Measurements from ENCODE around the gene CD47. TPM values are rescaled to one million over a fixed set of nuclear protein-coding genes. Genes with fewer than 3 reads are reported as not detected.

CD47 gene
- total RNA-seq, 2 experiments from 2014 or later, result 84.7 to 85.2 TPM

DNA sequence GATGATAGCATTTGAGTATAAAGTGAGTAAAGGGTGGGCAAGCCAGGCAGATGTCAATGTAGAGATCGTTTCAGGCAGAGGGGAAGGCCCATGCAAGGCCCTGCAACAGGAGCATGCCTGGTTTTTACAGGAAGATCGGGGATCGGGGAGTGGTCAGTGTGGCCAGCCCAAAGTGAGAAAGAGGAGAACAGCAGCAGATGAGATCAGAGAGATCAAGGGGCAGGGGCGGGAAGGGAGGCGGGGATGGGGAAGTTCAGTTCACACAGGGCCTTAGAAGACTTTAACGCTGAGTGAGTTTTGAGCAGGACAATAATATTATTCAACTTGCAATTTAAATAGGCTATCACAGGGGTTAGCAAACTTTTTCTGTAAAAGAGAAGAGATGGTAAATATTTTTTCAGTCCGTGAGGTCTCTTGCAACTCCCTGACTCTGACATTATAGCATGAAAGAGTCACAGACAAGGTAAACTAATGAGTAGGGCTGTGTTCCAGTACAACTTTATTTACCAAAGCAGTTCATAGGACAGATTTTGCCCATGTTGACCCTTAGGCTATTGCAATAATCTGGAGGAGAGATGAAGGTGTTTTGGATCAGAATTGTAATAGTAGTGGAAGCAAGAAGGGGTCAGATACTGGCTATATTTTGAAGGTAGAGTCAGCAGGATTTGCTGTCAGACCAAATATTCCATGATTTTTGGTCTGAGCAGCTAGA, 12.4 kb upstream of the CD47 start:
- peaks cover 41% of the 10 kb centered on the region for H3K4me1 Mint-ChIP-seq
- H3K36me3 Mint-ChIP-seq, result no peaks in the 10 kb centered on the region
- peaks cover 1% of the 10 kb centered on the region for H3K9me3 Mint-ChIP-seq
- H3K27ac Mint-ChIP-seq, result no peak overlapping the region
- H3K4me3 Mint-ChIP-seq, result no peak overlapping the region
- no peaks in the 10 kb centered on the region for H3K27me3 Mint-ChIP-seq
- no peak for DNase-seq

DNA sequence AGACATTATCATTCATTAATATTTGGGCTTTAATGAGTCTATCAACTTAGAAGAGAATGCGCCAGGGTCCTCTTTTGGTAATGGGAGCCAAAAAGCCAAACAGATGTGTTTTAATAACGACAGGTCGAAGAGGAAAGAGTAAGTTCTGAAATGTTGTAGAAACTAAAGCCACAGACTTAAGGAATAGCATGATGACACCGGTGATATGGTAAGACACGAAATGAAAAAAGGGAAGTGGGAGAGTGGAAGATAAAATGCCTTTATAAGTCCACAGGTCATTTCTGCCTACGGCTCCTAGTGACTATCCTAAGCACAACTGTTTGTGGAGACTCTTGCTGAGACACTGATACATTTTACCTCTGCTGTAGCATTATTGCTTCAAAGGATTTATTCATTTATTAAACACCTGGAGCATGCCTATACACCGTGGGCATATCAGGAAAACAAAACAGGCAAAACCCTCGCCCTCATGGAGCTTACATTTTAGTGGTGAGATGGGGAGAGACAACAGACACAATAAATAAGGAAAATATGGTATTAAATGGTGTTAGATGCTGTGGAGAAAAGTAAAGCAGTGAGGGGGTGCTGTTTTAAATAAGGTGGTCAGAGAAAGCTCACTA, 11.7 kb upstream of the CD47 start:
- H3K4me1 Mint-ChIP-seq, result peaks cover 42% of the 10 kb centered on the region
- no peaks in the 10 kb centered on the region for H3K36me3 Mint-ChIP-seq
- DNase-seq, result no peak
- H3K4me3 Mint-ChIP-seq, result no peak overlapping the region
- no peak overlapping the region for H3K27ac Mint-ChIP-seq
- no peaks in the 10 kb centered on the region for H3K27me3 Mint-ChIP-seq
- no peaks in the 10 kb centered on the region for H3K9me3 Mint-ChIP-seq

DNA sequence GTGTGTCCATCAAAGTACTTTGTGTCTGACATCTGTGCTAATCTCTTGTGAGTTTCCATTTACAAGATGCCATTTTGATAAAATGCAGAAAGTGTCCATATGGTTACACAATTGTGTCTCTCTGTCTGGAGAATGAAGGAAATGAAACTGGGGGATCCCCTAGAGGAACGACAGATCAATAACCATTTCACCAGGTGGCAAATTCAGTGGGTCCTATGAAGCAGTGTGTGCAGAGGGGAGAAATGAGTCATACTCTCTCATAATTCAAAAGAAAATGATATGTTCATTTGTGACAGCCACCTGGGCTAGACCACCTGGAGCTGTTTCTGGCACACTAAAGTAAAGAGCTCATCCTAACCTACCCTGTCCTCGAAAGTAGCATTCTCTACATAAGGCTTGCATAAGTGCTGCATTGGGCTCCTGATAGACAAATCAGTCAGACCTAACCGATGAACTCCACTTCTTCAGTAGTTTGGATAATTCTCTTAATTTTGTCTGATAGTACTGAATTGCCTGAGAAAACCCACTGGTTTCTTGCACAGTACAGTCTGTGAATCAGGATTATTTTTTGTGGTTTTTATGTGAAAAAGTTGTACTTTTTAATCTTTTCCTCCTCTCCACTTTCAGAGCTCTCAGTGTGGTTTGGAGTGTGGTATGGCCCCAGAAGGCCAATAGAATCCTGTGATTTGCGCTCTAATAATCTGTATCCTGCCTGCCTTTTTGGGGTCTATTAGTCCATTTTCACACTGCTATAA, 10.3 kb upstream of the CD47 start:
- no peaks in the 10 kb centered on the region for H3K36me3 Mint-ChIP-seq
- H3K4me3 Mint-ChIP-seq, result peak overlapping the region; percentile 36
- H3K9me3 Mint-ChIP-seq, result no peaks in the 10 kb centered on the region
- no peaks in the 10 kb centered on the region for H3K27me3 Mint-ChIP-seq
- H3K27ac Mint-ChIP-seq, result peak overlapping the region; percentile 88
- H3K4me1 Mint-ChIP-seq, result peaks cover 47% of the 10 kb centered on the region
- peak; percentile 59 for DNase-seq

DNA sequence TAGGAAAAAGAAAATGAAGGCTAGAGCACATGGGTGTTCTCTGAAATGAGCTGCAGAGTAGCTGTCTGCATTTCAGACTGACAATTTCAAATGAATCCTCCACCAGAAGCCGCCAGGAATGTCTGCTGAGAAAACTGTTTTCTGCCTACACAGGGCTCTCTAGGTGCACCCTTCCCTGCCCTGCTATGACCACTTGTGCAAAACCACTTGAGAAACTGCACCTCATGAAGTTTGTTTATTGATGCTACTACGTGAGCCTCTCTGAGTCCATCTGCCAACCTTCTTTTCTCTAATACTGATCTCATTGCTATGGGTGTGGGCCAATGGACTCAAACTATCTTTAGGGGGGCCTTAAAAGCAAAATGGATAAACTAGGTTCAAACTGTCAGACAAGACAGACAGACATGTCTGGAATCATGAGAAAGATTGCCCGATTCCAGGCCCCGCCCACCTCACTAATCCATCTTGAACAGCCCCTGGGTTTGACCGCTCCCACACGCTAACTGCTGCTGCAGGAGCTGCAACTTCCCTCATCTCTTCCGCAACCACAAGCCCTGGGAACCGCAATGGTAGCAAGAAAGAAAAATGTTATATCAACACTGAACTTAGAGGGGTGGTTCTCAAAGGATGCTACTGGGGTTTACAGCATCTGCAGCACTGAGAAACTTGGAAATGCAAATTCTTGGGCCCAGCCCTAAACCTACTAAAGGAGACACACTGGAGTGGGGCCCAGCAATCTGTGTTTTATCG, 9.0 kb upstream of the CD47 start:
- Mint-ChIP-seq H3K36me3 (no peaks in the 10 kb centered on the region), H3K4me1 (peaks cover 48% of the 10 kb centered on the region), H3K27ac (peak overlapping the region; percentile 88), H3K27me3 (no peaks in the 10 kb centered on the region), H3K9me3 (no peaks in the 10 kb centered on the region), H3K4me3 (no peak overlapping the region)
- peak; percentile 41 for DNase-seq

DNA sequence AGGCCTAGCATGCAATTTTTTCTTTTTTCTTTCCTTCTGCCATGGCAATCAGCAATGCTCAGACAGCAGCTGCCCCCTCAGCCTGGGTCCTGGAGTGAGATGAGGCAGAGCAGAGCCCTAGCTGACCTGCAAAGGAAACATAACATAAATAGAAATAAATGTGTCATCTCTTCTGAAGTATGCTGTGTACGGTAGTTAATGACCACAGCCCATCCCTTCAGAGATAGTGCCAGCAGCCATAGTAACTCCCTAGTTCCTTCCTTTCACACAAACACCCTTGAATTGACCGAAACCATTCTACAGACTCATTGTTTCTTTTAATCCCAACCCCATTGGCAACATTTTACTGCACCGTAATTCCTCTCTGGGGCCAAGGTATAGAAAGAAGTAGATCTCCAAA, 8.4 kb upstream of the CD47 start:
- no peak for DNase-seq
- H3K27ac Mint-ChIP-seq, result no peak overlapping the region
- no peaks in the 10 kb centered on the region for H3K9me3 Mint-ChIP-seq
- no peaks in the 10 kb centered on the region for H3K36me3 Mint-ChIP-seq
- H3K27me3 Mint-ChIP-seq, result no peaks in the 10 kb centered on the region
- H3K4me3 Mint-ChIP-seq, result no peak overlapping the region
- peaks cover 48% of the 10 kb centered on the region for H3K4me1 Mint-ChIP-seq

DNA sequence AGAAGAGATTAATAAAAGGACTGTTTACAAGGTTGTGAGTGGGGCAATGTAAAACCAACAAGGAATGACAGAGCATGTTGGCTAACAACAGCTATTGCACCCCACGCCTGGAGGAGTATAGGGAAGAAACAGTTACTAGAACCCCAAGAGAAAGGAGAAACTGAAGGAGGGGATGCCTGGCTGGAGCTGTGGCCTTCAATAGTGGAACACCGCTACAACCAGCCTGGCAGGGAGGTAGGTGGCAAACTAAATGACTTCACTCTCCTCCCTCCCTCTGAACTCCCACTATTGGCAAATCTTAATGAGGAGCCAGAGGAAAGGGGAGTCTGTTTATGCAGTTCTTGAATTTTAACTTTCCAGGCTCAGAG, 7.2 kb upstream of the CD47 start:
- H3K27ac Mint-ChIP-seq, result no peak overlapping the region
- no peaks in the 10 kb centered on the region for H3K9me3 Mint-ChIP-seq
- H3K4me3 Mint-ChIP-seq, result no peak overlapping the region
- peaks cover 56% of the 10 kb centered on the region for H3K4me1 Mint-ChIP-seq
- no peak for DNase-seq
- no peaks in the 10 kb centered on the region for H3K27me3 Mint-ChIP-seq
- H3K36me3 Mint-ChIP-seq, result no peaks in the 10 kb centered on the region

DNA sequence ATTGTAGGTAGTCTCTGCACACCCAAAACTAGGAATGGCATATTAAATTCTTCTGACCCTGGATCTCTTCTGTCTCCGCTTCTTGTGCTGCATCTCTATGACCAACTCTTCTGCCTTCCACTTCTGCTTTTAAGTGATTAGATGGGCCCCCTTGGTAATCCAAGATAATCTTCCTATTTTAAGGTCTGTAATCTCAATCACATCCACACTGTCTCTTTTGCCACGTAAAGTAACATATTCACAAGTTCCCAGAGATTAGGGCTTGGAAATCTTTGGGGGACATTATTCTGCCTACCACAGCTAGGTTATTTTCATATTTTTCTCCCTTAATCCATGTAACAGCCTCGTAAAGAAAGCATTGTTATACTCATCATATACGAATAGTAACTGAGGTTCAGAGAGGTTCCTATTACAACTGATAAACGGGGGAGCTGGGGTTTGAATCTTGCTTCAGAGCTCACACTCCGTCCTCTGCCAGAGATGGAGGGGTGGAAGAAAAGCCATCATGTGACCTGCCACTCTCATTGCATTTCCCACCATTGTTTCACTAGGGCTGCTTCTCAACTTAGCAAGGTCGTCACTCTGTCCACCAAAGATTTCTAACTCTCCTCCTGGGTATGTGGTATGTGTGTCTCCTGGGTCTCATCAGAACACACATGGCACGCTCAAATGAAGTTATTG, 6.6 kb upstream of the CD47 start:
- H3K27ac Mint-ChIP-seq, result no peak overlapping the region
- H3K4me1 Mint-ChIP-seq, result peaks cover 58% of the 10 kb centered on the region
- no peaks in the 10 kb centered on the region for H3K27me3 Mint-ChIP-seq
- no peak overlapping the region for H3K4me3 Mint-ChIP-seq
- no peak for DNase-seq
- H3K36me3 Mint-ChIP-seq, result no peaks in the 10 kb centered on the region
- no peaks in the 10 kb centered on the region for H3K9me3 Mint-ChIP-seq

DNA sequence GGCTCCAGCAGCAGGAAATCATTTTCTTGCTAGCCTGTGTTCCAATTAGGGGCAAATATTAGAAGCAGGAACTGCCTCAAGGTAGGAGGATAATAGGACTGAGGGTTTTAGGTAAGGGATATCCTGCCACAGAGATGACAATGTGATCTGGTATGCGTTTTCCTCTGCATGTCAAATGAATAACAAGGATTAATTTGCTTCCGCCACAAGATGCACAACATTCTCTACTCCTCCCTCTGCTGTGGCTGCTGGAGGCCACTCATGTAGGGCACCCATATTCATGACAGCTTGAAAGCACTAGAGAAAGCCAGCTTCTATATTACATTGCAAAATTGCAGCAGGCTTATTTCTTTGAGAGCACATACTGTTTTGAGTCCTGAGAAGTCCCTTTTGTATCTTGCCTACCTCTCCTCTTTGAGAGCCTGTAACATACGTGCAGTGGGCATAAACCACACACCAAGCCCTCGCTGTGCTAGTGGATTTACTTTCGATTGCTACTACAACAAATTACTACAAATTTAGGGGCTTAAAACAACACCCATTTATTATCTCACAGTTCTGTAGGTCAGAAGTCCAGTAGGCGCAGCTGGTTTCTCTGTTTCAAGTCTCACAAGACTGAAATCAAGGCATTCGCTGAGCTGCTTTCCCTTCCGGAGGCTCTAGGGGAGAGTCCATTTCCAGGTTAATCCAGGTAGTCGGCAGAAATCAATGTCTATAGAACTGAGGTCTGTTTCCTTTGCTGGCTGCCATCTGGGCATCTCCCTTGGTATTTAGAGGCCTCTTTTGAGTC, 5.9 kb upstream of the CD47 start:
- Mint-ChIP-seq H3K4me1 (peaks cover 57% of the 10 kb centered on the region), H3K4me3 (no peak overlapping the region), H3K36me3 (peaks cover 7% of the 10 kb centered on the region), H3K27ac (no peak overlapping the region), H3K9me3 (peaks cover 1% of the 10 kb centered on the region), H3K27me3 (no peaks in the 10 kb centered on the region)
- no peak for DNase-seq

DNA sequence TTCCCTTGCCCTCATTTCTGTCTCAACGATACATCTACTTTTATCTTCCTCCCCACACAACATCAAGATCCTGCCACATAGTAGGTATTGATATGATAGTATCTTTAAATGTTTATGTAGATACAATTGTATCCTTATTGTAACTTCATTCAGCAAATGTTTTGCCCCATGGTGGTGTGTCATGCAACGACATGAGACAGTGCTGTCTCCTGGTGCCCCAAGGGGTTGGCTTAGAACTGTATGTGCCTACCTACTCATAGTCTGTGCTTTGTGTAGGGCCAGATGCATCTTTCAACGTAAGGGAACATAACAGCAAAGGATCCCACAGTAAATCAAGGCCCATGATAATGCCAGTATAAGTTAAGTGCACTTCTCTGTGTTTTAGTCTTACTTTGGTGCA, 2.8 kb upstream of the CD47 start:
- peaks cover 17% of the 10 kb centered on the region for H3K36me3 Mint-ChIP-seq
- H3K4me3 Mint-ChIP-seq, result no peak overlapping the region
- H3K9me3 Mint-ChIP-seq, result peaks cover 3% of the 10 kb centered on the region
- no peak overlapping the region for H3K27ac Mint-ChIP-seq
- no peaks in the 10 kb centered on the region for H3K27me3 Mint-ChIP-seq
- H3K4me1 Mint-ChIP-seq, result peaks cover 33% of the 10 kb centered on the region
- no peak for DNase-seq

DNA sequence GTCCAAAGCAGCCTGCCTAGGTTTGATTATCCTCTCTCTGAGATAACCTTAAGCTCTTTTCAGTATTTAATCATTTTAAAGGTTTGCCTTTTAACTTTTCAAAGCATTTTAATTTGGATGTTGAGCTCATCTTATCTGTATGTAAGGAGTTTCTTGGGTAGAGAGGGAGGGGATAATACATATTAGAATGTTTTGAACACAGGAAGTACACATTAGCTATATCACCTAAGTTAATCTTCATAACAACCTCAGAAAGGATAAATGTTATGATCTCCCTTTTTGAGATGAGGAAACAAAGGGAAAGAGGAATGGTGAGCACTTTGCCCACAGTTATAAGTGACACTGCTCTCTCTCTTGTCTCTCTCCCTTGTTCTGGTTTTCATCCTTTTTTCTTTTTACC, 2.2 kb upstream of the CD47 start:
- Mint-ChIP-seq H3K9me3 (peaks cover 3% of the 10 kb centered on the region), H3K36me3 (peaks cover 19% of the 10 kb centered on the region), H3K4me3 (peak overlapping the region; percentile 91), H3K27ac (peak overlapping the region; percentile 92), H3K27me3 (no peaks in the 10 kb centered on the region), H3K4me1 (peaks cover 35% of the 10 kb centered on the region)
- no peak for DNase-seq

DNA sequence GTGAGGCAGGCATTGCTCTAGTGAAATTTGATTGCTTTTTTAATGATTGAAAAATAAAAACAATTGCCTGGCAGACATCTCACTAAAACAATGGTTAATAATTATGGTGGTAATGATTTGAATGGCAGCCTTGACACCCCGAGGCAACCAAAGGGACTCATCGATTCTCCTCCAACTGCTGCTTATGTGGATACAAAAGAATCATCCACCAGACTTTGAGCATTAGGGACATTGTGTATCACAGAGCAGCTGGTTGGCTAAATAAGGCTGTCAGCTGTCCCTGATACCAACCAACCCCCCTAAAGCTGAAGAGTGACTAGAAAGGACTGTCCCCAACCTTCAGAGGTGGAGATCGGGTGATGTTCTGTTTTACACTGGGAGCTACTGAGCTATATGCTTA, 1.7 kb upstream of the CD47 start:
- H3K4me3 Mint-ChIP-seq, result peak overlapping the region; percentile 91
- DNase-seq, result no peak
- H3K9me3 Mint-ChIP-seq, result peaks cover 3% of the 10 kb centered on the region
- peaks cover 22% of the 10 kb centered on the region for H3K36me3 Mint-ChIP-seq
- H3K27me3 Mint-ChIP-seq, result no peaks in the 10 kb centered on the region
- peak overlapping the region; percentile 92 for H3K27ac Mint-ChIP-seq
- H3K4me1 Mint-ChIP-seq, result peaks cover 38% of the 10 kb centered on the region

DNA sequence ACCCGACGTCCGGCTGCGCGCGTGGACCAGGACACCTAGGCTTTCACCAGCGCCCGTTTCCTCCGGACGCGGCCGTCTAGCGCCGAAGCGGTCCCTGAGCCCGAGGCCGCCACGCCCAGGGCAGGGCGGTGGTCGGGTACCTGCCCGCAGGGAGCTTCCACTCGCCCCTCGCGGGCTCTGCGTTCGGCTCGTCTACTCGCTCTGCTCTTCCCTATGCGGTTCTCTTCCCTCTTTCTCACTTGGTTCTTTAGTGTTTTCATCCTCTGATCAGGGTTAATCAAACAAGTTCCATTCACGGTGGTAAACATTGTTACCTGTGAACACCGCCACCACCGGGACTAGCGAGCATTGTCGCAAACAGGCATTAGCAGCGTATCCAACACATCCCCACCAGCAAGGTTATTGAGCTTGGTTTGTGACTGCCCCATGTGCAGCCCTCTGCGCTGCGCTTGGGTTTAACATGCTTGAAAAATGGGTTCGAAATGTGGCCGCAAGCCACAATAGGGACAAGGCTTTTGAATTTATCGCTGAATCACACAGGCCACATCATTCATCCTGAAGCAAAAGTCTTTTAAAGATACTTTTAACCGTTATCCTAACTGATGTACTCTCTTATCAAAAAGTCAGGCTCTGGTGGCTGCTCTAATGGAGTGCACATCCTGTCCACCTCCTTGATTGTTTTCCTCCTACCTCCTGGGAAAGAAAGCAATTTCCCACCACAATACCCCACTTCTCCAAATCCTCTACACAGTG, 843 bp upstream of the CD47 start:
- H3K9me3 Mint-ChIP-seq, result peaks cover 3% of the 10 kb centered on the region
- H3K4me3 Mint-ChIP-seq, result peak overlapping the region; percentile 91
- DNase-seq, result no peak
- H3K27me3 Mint-ChIP-seq, result no peaks in the 10 kb centered on the region
- H3K4me1 Mint-ChIP-seq, result peaks cover 36% of the 10 kb centered on the region
- peaks cover 22% of the 10 kb centered on the region for H3K36me3 Mint-ChIP-seq
- H3K27ac Mint-ChIP-seq, result peak overlapping the region; percentile 92

DNA sequence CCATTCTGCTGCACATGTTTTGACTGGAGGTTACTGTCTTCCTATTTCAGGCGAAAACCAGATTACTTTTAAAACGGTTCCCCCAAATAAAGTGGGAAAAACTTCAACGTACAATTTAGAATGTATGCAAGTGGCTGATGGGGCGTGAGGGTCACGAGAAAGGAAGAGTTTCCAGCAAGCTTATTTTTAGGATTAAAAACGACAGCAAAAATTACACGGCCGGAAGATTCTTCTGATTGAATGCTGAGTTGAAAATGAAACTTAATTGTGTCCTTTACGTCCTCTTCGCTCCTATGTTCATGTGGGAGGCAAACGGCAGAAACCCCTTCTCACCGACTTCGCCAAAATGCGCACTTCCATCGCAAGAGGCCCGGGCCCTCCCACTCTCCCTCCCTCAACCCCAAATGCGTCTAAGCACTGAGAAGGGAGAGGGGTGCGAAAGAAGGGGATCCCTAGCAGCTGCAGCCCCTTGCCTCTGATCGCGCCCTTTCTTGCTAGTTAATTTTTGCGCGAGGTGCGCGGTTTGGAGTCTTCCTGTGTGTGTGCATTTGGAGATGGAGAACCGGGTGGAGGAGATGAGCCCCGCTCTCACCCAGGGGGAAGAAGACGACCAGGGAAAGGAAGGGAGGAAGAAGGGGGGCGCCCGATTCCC, 656 bp downstream of the CD47 start:
- Mint-ChIP-seq H3K27ac (peak overlapping the region; percentile 99), H3K9me3 (peaks cover 3% of the 10 kb centered on the region), H3K4me1 (peaks cover 29% of the 10 kb centered on the region), H3K4me3 (peak overlapping the region; percentile 97), H3K27me3 (no peaks in the 10 kb centered on the region), H3K36me3 (peaks cover 22% of the 10 kb centered on the region)
- peak; percentile 66 for DNase-seq

Measured in activated naive CD8-positive, alpha-beta T cell treated with anti-CD3 and anti-CD28 coated beads for 36 hours (primary cell).